Activated naive CD4-positive, alpha-beta T cell treated with anti-CD3 and anti-CD28 coated beads, Interleukin-2, amount 50 U/mL, for 24 hours (primary cell): Measurements from ENCODE around the gene DISP2.

Experiments
- H3K27ac Mint-ChIP-seq: one replicate; pipeline ENCODE4 v1.8.0; 2021; ENCODE audit warnings: mild to moderate bottlenecking, mixed read lengths
- H3K27me3 Mint-ChIP-seq: one replicate; pipeline ENCODE4 v1.8.0; 2021; ENCODE audit warnings: mixed read lengths
- H3K36me3 Mint-ChIP-seq: one replicate; pipeline ENCODE4 v1.8.0; 2021; ENCODE audit warnings: mixed read lengths
- H3K4me1 Mint-ChIP-seq: one replicate; pipeline ENCODE4 v1.8.0; 2021; ENCODE audit warnings: mixed read lengths
- H3K4me3 Mint-ChIP-seq: one replicate; pipeline ENCODE4 v1.8.0; 2021; ENCODE audit warnings: mild to moderate bottlenecking, mixed read lengths
- H3K9me3 Mint-ChIP-seq: one replicate; pipeline ENCODE4 v1.8.0; 2021; ENCODE audit warnings: mixed read lengths

Gene DISP2

DNA sequence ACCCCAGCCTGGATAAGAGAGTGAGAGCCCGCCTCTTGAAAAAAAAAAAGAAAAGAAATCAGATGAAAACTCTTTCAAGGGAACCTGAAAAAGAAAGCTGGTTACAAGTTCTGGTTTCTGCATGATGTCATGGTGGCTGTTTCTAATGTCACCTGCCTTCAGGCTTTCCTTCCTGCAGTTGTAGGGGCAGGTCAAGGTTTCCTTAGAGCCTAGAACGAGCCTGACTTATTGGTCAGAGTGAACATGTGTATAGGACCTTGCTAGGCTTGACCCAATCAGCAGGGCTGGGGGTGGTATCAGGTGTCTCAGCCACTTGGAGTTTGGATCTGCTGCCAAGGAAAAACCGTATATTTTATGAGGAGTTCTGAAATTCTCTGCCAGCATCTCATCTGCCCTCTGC is 51.3 kb downstream of the DISP2 start:
- peaks cover 15% of the 10 kb centered on the region for H3K36me3 Mint-ChIP-seq
- peaks cover 41% of the 10 kb centered on the region for H3K4me1 Mint-ChIP-seq
- no peaks in the 10 kb centered on the region for H3K9me3 Mint-ChIP-seq
- no peak overlapping the region for H3K4me3 Mint-ChIP-seq
- H3K27me3 Mint-ChIP-seq = no peaks in the 10 kb centered on the region
- H3K27ac Mint-ChIP-seq = no peak overlapping the region

DNA sequence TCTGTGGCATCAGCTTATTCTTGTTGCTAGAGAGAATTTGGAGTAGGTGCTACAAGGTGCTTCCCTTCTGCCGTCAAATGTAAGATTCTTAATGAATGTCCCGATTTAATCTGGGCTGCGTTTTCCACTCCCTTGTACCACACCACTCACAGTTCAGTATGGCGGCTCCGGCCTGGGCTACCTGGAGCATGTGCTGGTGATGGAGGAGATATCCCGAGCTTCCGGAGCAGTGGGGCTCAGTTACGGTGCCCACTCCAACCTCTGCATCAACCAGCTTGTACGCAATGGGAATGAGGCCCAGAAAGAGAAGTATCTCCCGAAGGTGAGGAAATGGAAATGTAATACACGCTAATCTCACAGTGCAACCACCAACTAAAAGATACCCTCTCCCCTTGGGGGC is 52.5 kb downstream of the DISP2 start:
- H3K9me3 Mint-ChIP-seq = no peaks in the 10 kb centered on the region
- H3K4me3 Mint-ChIP-seq = no peak overlapping the region
- no peak overlapping the region for H3K27ac Mint-ChIP-seq
- peaks cover 31% of the 10 kb centered on the region for H3K4me1 Mint-ChIP-seq
- peaks cover 17% of the 10 kb centered on the region for H3K36me3 Mint-ChIP-seq
- no peaks in the 10 kb centered on the region for H3K27me3 Mint-ChIP-seq

DNA sequence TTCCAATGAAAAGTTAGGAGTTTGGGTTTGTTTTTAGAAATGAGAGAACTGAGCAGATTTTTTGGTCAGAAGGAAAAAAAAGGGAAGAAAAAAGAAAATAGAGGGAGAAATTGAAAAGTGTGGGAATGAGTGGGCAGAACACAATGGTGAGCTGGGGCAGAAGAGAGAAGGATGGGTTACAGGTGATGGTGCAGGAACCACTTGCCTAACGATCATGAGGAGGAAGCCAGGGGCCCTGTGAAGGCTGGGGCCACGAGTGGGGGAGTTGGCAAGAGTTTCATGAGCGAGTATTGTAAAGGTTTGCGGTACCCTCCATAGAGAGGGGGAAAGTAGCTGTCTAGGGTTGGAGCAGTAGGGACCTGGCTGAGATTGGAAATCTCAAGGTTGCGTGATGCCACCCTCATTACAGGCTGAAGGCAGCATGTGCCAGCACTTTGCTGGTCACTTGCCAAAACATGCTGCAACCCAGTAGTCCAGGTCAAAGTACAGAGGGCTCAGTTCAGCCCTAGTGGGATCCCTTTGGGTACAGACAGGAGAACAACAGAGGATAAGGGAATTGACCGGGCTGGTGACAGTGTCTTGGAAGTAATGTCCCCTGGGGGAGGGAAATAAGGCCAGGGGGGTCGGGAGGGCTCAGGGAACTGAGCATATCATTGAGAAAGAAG is 54.2 kb downstream of the DISP2 start:
- H3K4me1 Mint-ChIP-seq = peaks cover 21% of the 10 kb centered on the region
- H3K9me3 Mint-ChIP-seq = no peaks in the 10 kb centered on the region
- peaks cover 18% of the 10 kb centered on the region for H3K36me3 Mint-ChIP-seq
- H3K27me3 Mint-ChIP-seq = no peaks in the 10 kb centered on the region
- H3K4me3 Mint-ChIP-seq = no peak overlapping the region
- H3K27ac Mint-ChIP-seq = peak overlapping the region; percentile 71

DNA sequence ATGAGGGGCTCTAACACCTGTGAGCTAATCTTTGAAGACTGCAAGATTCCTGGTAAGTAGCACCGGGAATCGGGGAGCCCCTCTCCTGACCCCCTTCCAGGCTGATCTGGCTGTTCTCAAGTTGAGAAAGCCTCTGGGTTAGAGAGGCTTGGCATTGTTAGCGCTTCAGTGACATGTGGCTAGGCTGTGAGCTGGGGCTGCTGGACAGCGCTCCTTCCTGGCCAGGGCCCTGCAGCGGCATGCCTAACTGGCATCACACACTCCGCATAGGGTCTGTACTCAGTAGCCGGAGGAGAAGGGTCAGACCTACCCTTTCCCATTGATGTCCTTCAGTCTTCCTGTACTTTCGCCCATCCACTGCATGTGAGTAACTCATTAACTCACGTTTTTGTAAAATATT is 55.0 kb downstream of the DISP2 start:
- Mint-ChIP-seq H3K4me3 (no peak overlapping the region), H3K27me3 (no peaks in the 10 kb centered on the region), H3K27ac (no peak overlapping the region), H3K36me3 (peaks cover 18% of the 10 kb centered on the region), H3K9me3 (no peaks in the 10 kb centered on the region), H3K4me1 (peaks cover 13% of the 10 kb centered on the region)

DNA sequence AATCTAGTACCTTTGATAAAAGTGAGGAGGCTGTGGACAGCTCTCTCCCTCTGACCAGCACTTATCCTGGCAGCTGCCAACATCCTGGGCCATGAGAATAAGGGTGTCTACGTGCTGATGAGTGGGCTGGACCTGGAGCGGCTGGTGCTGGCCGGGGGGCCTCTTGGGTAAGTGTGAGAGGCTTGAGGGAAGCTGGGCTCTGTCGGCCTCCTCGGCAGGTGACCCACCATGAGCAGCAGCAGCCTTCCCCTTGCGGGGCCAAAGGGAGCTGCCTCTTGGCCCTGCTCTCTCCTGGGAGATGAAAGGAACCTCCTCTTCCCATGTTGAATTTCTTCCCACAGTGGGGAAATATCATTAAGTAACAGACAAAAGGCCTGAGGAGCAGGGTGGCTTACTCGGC is 56.8 kb downstream of the DISP2 start:
- peaks cover 3% of the 10 kb centered on the region for H3K4me1 Mint-ChIP-seq
- H3K9me3 Mint-ChIP-seq = no peaks in the 10 kb centered on the region
- H3K27ac Mint-ChIP-seq = no peak overlapping the region
- peaks cover 18% of the 10 kb centered on the region for H3K36me3 Mint-ChIP-seq
- H3K4me3 Mint-ChIP-seq = no peak overlapping the region
- no peaks in the 10 kb centered on the region for H3K27me3 Mint-ChIP-seq

DNA sequence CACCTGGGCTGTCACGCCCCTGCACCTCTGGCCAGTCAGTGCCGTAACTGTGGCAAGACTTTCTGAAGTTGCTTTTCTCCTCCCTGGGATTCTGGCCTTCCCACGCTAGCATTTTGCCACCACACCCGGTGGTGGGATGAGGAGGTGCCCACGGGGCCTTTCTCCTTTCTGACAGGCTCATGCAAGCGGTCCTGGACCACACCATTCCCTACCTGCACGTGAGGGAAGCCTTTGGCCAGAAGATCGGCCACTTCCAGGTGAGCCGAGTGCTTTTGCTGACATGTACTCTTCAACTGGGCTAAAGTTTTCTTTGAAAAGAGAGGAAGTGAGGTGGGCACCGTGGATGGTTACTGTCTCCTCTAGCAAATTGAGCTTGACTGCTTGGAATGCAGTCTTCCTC is 57.2 kb downstream of the DISP2 start:
- Mint-ChIP-seq H3K4me1 (peaks cover under 1% of the 10 kb centered on the region), H3K36me3 (peaks cover 15% of the 10 kb centered on the region), H3K4me3 (no peak overlapping the region)

DNA sequence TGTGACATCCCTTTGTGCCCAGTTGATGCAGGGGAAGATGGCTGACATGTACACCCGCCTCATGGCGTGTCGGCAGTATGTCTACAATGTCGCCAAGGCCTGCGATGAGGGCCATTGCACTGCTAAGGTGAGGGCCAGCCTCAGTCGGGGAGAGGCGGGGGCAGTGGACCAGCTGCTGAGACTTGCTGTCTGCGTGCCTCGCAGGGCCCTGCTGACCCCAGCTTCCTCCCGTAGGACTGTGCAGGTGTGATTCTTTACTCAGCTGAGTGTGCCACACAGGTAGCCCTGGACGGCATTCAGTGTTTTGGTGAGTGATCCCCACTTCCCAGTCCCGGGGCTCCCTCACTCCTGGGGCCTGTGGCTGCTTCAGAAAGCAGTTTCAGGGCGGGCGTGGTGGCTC is 58.0 kb downstream of the DISP2 start:
- Mint-ChIP-seq H3K9me3 (no peaks in the 10 kb centered on the region), H3K4me3 (no peak overlapping the region), H3K4me1 (no peaks in the 10 kb centered on the region), H3K36me3 (peaks cover 8% of the 10 kb centered on the region), H3K27ac (no peak overlapping the region), H3K27me3 (no peaks in the 10 kb centered on the region)

More for the DNA sequence above, 57.2 kb downstream of the DISP2 start:
- H3K27ac Mint-ChIP-seq = no peak overlapping the region
- no peaks in the 10 kb centered on the region for H3K27me3 Mint-ChIP-seq
- no peaks in the 10 kb centered on the region for H3K9me3 Mint-ChIP-seq

DNA sequence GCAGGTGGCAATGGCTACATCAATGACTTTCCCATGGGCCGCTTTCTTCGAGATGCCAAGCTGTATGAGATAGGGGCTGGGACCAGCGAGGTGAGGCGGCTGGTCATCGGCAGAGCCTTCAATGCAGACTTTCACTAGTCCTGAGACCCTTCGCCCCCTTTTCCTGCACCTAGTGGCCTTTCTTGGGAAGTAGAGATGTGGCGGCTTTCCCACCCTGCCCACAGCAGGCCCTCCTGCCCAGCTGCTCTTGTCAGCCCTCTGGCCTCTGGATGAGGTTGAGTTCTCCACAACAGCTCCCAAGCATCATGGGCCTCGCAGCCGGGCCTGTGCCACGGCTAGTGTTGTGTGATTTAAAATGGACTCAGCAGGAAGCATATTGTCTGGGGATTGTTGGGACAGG is 60.1 kb downstream of the DISP2 start:
- H3K4me1 Mint-ChIP-seq = no peaks in the 10 kb centered on the region
- no peaks in the 10 kb centered on the region for H3K27me3 Mint-ChIP-seq
- H3K9me3 Mint-ChIP-seq = no peaks in the 10 kb centered on the region
- H3K36me3 Mint-ChIP-seq = peaks cover 2% of the 10 kb centered on the region
- H3K4me3 Mint-ChIP-seq = no peak overlapping the region
- no peak overlapping the region for H3K27ac Mint-ChIP-seq

DNA sequence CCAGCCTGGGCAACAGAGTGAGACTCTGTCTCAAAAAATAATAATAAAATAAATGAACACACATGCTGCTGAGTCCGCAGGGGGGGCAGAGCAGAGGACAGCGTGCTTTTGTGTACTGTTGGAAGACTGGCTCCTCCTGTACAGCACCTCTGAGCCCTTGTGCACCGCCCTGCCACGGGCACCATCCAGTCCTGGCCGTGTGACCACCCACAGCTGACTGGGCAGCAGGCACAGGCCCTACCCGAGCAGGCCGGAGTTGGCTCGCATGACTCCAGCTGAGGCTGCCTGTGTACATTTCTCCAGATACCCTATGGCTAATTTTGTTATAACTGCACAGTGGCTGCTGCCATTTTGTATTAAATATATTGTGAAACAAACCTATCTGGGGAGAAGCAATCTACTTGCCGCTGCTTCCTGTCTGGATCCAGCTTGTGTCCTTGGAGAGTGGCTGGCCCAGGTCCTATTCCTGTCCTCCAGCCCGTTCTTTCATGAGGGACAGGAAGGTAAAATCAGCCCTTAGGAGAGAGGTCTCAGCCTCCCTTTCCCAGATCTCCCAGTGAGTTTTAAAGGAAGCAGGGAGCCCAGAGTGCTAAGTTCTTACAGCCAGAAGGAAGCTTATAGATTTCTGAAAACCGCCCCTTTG is 62.2 kb downstream of the DISP2 start:
- Mint-ChIP-seq H3K9me3 (no peaks in the 10 kb centered on the region), H3K27ac (no peak overlapping the region), H3K27me3 (no peaks in the 10 kb centered on the region), H3K36me3 (peaks cover 2% of the 10 kb centered on the region), H3K4me3 (no peak overlapping the region), H3K4me1 (no peaks in the 10 kb centered on the region)

DNA sequence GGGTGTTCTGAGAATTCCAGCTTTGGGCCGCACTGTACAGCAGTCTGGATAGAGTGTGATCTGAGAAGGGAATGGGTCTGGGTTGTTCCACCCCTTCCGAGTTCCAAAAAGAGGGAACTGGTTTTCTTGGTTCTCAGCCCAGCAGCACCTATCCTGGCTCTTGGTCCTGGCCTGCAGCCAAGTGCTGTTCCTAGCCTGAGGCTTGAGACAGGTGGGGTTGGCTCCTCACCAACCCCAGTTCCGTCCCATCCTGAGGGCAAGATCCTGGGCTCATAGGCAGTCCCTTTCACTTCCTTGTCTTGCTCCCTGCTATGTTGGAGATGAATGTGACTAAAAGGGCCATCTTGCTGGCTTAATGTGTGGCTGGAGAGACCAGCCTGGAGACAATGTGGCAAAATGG is 62.8 kb downstream of the DISP2 start:
- no peaks in the 10 kb centered on the region for H3K27me3 Mint-ChIP-seq
- H3K4me1 Mint-ChIP-seq = no peaks in the 10 kb centered on the region
- H3K9me3 Mint-ChIP-seq = no peaks in the 10 kb centered on the region
- H3K27ac Mint-ChIP-seq = no peak overlapping the region
- no peaks in the 10 kb centered on the region for H3K36me3 Mint-ChIP-seq
- no peak overlapping the region for H3K4me3 Mint-ChIP-seq

DNA sequence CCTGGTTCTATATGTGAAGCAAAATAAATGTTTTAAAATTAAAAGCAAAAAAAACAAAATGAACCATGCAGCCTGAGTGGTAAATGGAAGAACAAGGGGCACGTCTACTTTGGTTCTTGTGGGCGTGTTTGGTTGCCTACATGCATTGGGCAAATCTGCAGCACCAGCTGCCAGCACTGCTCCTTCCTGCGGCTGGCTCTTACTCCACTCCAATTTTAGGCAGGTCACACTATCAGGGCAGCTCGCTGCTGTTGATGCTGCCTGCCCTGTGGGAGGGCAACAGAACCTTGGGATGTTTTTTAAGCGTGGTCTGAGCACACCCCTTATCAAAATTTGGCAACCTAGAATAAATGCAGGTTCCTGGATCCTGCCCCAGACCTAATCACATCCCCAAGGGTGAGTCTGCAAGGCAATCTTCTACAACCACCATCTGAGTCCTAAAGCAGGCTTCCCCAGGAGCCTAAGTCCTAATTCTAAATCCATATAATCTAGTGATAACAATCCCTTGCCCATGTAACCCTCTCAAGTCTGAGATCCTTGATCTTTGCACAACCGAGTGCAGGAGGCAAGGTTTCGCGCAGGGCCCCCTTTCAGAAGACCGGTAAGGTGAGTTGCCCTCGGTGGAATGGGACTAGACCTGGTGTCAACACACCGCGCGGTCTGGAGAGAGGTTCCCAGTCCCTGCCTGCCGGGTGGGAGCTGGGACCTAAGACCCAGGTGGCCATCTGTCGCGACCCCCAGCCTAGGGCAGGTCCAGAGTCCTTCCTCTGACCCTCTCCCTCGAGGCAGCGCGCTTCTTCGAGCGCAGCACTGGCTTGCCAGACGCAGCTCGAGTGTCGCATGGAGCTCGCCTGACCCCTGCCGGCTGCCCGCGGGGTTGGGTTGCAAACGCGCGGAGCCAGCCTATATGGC is 63.5 kb downstream of the DISP2 start:
- no peaks in the 10 kb centered on the region for H3K9me3 Mint-ChIP-seq
- no peaks in the 10 kb centered on the region for H3K36me3 Mint-ChIP-seq
- no peaks in the 10 kb centered on the region for H3K27me3 Mint-ChIP-seq
- no peak overlapping the region for H3K4me3 Mint-ChIP-seq
- no peaks in the 10 kb centered on the region for H3K4me1 Mint-ChIP-seq
- no peak overlapping the region for H3K27ac Mint-ChIP-seq

DNA sequence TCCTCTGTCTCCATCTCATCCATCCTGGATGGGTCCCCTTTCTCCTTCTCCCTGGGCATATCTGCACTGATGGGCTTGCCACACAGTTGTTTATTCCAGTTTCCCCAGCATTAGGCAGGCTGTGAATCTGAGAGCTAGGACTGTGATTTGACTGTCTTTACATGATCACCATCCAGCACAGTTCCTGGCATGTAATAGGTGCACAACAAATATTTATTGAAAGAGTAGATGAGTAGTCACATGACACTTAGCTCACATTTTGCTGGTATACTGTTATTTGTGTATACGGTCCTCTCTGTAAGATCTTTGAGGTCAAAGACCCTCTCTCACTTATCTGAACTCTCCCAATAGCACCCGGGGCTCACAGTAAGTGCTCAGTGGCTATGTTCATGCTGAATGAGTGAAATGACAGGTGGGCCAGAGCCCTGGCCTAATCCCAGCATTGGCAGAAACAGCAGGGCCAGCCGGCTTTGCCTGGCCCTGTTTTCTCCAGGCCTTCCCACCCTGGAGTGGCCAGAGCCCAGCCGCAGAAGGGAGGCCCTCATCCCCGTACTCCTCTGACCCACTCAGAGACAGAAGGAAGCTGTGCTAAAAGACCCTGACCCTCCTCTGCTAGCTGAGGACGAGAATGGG is 66.6 kb downstream of the DISP2 start:
- Mint-ChIP-seq H3K9me3 (no peaks in the 10 kb centered on the region), H3K4me3 (no peak overlapping the region), H3K27me3 (no peaks in the 10 kb centered on the region), H3K36me3 (peaks cover 2% of the 10 kb centered on the region), H3K4me1 (no peaks in the 10 kb centered on the region), H3K27ac (no peak overlapping the region)

DNA sequence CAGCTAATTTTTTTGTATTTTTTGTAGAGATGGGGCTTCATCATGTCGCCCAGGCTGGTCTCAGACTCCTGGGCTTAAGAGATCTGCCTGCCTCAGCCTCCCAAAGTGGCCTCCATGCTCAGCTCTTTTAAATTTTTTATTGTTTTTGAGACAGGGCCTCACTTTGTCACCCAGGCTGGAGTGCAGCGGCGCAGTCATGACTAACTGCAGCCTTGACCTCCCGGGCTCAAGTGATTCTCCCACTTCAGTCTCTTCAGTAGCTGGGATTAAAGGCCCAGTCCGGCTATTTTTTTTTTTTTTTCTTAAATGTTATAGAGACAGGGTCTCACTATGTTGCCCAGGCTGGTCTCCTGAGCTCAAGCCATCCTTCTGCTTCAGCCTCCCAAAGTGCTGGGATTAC is 67.7 kb downstream of the DISP2 start:
- no peak overlapping the region for H3K27ac Mint-ChIP-seq
- H3K27me3 Mint-ChIP-seq = no peaks in the 10 kb centered on the region
- no peak overlapping the region for H3K4me3 Mint-ChIP-seq
- no peaks in the 10 kb centered on the region for H3K4me1 Mint-ChIP-seq
- H3K36me3 Mint-ChIP-seq = peaks cover 2% of the 10 kb centered on the region
- H3K9me3 Mint-ChIP-seq = no peaks in the 10 kb centered on the region

DNA sequence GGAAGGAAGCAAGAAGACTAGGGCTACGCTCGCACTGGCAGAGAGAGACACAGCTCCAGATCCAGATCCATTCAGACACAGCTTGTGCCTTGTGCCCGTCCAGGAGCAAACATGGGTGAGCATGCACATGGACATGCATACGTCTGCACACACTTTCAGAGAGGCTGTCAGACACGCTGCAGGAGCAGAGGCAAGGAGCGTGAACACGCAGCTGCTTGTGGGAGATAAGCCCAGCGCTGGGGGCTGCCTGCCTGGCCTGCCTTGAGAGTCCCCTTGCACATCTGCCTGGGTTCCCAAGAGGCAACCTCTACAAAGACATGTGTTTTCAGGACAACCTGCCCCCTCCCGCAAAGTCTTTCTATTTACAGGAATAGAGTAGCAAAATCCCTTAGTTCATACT is 69.2 kb downstream of the DISP2 start:
- Mint-ChIP-seq H3K27me3 (no peaks in the 10 kb centered on the region), H3K9me3 (no peaks in the 10 kb centered on the region), H3K4me1 (no peaks in the 10 kb centered on the region), H3K36me3 (peaks cover 2% of the 10 kb centered on the region), H3K27ac (no peak overlapping the region), H3K4me3 (no peak overlapping the region)

DNA sequence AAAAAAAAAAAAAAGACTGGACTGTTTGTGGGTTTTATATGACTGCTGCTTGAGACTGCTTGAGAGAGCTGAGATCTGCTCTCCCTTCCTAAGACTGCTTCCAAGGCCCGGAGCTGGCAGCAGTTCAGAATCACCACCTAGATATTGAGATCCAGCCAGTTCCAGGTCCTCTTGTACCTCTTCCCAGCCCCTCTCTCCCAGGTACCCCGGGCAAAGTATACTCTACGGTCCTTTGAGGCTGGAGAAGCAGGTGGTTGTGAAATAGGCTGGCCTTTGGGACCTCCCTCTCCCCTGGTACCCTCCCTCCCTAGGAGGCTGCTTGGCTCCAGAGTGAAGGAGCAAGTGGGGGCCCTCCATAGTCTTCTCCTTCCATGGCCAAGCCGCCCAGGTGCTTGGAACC is 70.2 kb downstream of the DISP2 start:
- peaks cover 2% of the 10 kb centered on the region for H3K36me3 Mint-ChIP-seq
- H3K27me3 Mint-ChIP-seq = no peaks in the 10 kb centered on the region
- no peak overlapping the region for H3K27ac Mint-ChIP-seq
- no peak overlapping the region for H3K4me3 Mint-ChIP-seq
- no peaks in the 10 kb centered on the region for H3K4me1 Mint-ChIP-seq
- H3K9me3 Mint-ChIP-seq = no peaks in the 10 kb centered on the region
